ENCODE measurements around the gene PARVB. TPM values are rescaled to one million over a fixed set of nuclear protein-coding genes. Genes with fewer than 3 reads are reported as not detected.

The PARVB gene
- total RNA-seq, 4 donors from 2014 or later, result 6.6 to 144 (median 30.1) TPM

DNA sequence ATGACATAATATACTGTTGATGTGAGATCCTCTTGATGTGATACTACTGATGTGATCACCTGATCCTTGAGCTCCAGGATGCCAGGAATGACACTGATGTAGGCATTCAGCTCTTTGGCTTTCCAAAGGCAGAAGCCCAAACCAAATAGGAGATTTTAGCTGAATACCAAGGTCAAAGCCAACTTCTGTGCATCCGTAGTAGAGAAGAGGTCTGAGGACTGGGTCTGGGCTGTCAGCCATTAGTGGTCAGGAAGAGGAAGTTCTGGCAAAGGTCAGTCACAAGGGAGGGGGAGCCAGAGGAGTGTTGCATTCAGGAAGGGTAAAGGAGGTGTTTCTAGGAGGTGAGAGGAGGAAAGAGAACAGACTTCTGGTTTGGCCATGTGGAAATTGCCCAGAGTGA, 103.3 kb downstream of the PARVB start:
- 55% methylated on average over 1 of the region's 1 CpG; no CpG with 5 or more reads in 1 of the 2 donors for WGBS, 2 donors (ENCODE audit: low coverage in 1 of 2)
- Histone ChIP-seq H3K4me3 (no peak overlapping the region), H3K4me1 (no peaks in the 10 kb centered on the region), H3K9me3 (peaks cover 0 to 5% of the 10 kb centered on the region in 2 donors), H3K27ac (no peak overlapping the region), H3K27me3 (no peaks in the 10 kb centered on the region), H3K36me3 (no peaks in the 10 kb centered on the region)
- no peak for DNase-seq
- intact Hi-C loops (cut with DNase I; ENCODE audit: low total_unique reads), result no loop called here
- in situ Hi-C loops (cut with MboI; ENCODE audit: low pct_ligation_motif_present in 1 of 4, low pct_unique_long_range_greater_than_20kb in 1 of 4, low sequenced_read_pairs in 3 of 4), result no loop called here
- no peak for TF ChIP-seq EP300 (IDR thresholded peaks at IDR 0.05; ENCODE audit: low read depth)
- no peak for TF ChIP-seq POLR2A (IDR thresholded peaks at IDR 0.05)
- TF ChIP-seq, protein P1, sequence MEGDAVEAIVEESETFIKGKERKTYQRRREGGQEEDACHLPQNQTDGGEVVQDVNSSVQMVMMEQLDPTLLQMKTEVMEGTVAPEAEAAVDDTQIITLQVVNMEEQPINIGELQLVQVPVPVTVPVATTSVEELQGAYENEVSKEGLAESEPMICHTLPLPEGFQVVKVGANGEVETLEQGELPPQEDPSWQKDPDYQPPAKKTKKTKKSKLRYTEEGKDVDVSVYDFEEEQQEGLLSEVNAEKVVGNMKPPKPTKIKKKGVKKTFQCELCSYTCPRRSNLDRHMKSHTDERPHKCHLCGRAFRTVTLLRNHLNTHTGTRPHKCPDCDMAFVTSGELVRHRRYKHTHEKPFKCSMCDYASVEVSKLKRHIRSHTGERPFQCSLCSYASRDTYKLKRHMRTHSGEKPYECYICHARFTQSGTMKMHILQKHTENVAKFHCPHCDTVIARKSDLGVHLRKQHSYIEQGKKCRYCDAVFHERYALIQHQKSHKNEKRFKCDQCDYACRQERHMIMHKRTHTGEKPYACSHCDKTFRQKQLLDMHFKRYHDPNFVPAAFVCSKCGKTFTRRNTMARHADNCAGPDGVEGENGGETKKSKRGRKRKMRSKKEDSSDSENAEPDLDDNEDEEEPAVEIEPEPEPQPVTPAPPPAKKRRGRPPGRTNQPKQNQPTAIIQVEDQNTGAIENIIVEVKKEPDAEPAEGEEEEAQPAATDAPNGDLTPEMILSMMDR (IDR thresholded peaks at IDR 0.05), result no peak
- no peak for TF ChIP-seq POLR2AphosphoS5 (IDR thresholded peaks at IDR 0.05)

DNA sequence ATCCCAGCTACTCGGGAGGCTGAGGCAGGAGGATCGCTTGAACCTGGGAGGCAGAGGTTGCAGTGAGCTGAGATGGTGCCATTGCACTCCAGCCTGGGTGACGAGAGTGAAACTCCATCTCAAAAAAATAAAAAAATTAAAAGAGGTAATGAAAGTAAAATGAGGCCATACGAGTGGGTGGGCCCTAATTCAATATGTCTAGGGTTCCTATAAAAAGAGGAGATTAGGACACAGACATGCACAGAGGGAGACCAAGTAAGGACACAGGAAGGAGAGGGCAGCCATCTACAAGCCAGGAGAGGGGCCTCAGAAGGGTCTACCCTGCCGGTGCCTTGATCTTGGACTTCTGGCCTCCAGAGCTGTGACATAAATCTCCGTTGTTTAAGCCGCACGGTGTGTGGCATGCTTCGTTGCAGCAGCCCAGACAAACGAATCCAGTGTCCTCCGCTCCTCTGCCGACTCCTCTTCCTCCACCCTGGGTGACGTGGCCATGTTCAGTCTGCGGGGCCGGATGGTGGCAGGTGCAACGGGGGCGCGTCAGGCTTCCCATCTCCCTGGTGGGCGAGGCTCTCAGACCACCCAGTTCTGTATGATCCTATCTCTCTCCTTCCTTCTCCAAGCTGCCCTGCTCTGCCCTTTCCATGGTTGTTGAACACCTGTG, 105.0 kb downstream of the PARVB start:
- Histone ChIP-seq H3K9me3 (peaks cover 0 to 5% of the 10 kb centered on the region in 2 donors), H3K4me3 (no peak overlapping the region), H3K4me1 (peaks cover 0 to 1% (median 0%) of the 10 kb centered on the region in 4 donors), H3K36me3 (no peaks in the 10 kb centered on the region), H3K27ac (no peak overlapping the region), H3K27me3 (no peaks in the 10 kb centered on the region)
- TF ChIP-seq POLR2AphosphoS5 (IDR thresholded peaks at IDR 0.05) (no peak), POLR2A (IDR thresholded peaks at IDR 0.05) (no peak), EP300 (IDR thresholded peaks at IDR 0.05; ENCODE audit: low read depth) (no peak)
- TF ChIP-seq, protein P1 (IDR thresholded peaks at IDR 0.05), result no peak
- no peak for DNase-seq
- in situ Hi-C loops (cut with MboI; ENCODE audit: low pct_ligation_motif_present in 1 of 4, low pct_unique_long_range_greater_than_20kb in 1 of 4, low sequenced_read_pairs in 3 of 4), result no loop called here
- WGBS, 2 donors (ENCODE audit: low coverage in 1 of 2), result 77 to 83% methylated on average over 15 to 19 of the region's 19 CpGs
- intact Hi-C loops (cut with DNase I; ENCODE audit: low total_unique reads), result no loop called here

DNA sequence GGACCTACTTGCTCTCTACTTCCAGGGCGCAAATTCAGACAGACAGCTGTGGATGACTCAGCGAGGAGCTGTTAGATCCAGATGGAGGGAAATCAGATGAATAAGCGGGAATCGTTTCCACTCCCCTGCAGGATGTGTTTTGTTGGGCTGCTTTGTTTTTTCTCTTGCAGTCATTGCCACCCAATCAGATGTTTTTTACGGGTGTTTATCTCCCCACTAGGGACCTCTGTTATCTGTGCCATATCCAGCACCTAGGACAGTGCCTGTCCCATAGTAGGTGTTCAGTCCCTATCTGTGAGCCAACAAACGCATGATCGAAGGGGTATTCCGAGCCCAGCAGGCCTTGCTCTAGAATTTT, 105.5 kb downstream of the PARVB start:
- Histone ChIP-seq H3K9me3 (peaks cover 0 to 5% of the 10 kb centered on the region in 2 donors), H3K36me3 (no peaks in the 10 kb centered on the region), H3K27ac (no peak overlapping the region), H3K4me3 (no peak overlapping the region), H3K4me1 (peaks cover 0 to 5% (median 0%) of the 10 kb centered on the region in 4 donors), H3K27me3 (no peaks in the 10 kb centered on the region)
- intact Hi-C loops (cut with DNase I; ENCODE audit: low total_unique reads), result no loop called here
- in situ Hi-C loops (cut with MboI; ENCODE audit: low pct_ligation_motif_present in 1 of 4, low pct_unique_long_range_greater_than_20kb in 1 of 4, low sequenced_read_pairs in 3 of 4), result no loop called here
- WGBS, 2 donors (ENCODE audit: low coverage in 1 of 2), result 71% methylated on average over 8 of the region's 8 CpGs; no CpG with 5 or more reads in 1 of the 2 donors
- TF ChIP-seq, protein P1 (IDR thresholded peaks at IDR 0.05), result no peak
- TF ChIP-seq POLR2A (IDR thresholded peaks at IDR 0.05) (no peak), POLR2AphosphoS5 (IDR thresholded peaks at IDR 0.05) (no peak), EP300 (IDR thresholded peaks at IDR 0.05; ENCODE audit: low read depth) (no peak)
- DNase-seq, result no peak

DNA sequence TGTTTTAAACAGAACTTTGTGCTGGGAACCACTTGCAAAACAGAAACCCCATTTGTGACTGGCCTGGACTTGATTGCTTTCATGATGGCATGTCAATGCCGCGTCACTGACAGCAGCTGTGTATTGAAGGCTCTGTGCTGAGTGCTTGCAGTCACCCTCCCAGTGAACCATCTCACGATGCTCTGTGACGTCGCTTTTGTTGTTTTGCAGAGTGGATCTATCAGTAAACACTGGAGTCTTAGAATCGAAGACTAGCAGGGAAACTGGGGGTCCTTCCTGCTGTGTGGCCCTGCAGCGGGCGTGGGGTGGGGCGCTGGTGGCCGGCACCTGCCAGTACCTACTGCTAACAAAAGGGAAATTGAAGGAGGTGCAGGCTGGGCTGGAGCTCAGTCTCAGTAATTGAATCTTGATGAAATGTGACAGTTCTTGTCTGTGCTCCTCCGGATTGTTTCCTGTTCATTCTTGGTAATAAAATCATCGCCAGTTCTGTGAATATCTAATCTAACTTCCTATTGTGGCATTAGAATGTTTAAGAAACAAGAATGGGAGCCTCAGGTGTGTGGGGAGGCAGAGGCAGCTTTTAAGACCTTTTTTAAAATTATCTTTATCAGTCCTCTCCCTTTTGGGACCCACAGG, 106.1 kb downstream of the PARVB start:
- WGBS, 2 donors (ENCODE audit: low coverage in 1 of 2), result 53 to 60% methylated on average over 2 to 12 of the region's 12 CpGs
- in situ Hi-C loops (cut with MboI; ENCODE audit: low pct_ligation_motif_present in 1 of 4, low pct_unique_long_range_greater_than_20kb in 1 of 4, low sequenced_read_pairs in 3 of 4), result no loop called here
- no peaks in the 10 kb centered on the region for H3K27me3 ChIP-seq
- H3K36me3 ChIP-seq, result no peaks in the 10 kb centered on the region
- H3K27ac ChIP-seq, result no peak overlapping the region
- peaks cover 0 to 5% of the 10 kb centered on the region in 2 donors for H3K9me3 ChIP-seq
- intact Hi-C loops (cut with DNase I; ENCODE audit: low total_unique reads), result no loop called here
- no peak for DNase-seq
- H3K4me3 ChIP-seq, result no peak overlapping the region
- TF ChIP-seq POLR2A (IDR thresholded peaks at IDR 0.05) (no peak), POLR2AphosphoS5 (IDR thresholded peaks at IDR 0.05) (no peak), EP300 (IDR thresholded peaks at IDR 0.05; ENCODE audit: low read depth) (no peak)
- TF ChIP-seq, protein P1 (IDR thresholded peaks at IDR 0.05), result no peak
- peaks cover 0 to 5% (median 0%) of the 10 kb centered on the region in 4 donors for H3K4me1 ChIP-seq
